DLD1 (cell line): ENCODE results near the gene MBTPS1.

Experiments used
- in situ Hi-C: cut with HindIII; loops from 2 replicates; pipeline ENCODE4 v1.10.0; 2017; ENCODE audit warnings: low sequenced_read_pairs

Gene MBTPS1

GRCh38 chr16:84041881-84042280 lies 74.9 kb downstream of the MBTPS1 start:
- in situ Hi-C loops, result no loop called here

GRCh38 chr16:84040823-84041820 lies 75.6 kb downstream of the MBTPS1 start:
- in situ Hi-C loops, result no loop called here

- in situ Hi-C loops, result no loop called here
These were observed 76.4 kb downstream of the MBTPS1 start for GRCh38 chr16:84040226-84040822.

- in situ Hi-C loops, result no loop called here
These were observed 77.0 kb downstream of the MBTPS1 start for GRCh38 chr16:84039696-84040095.

- in situ Hi-C loops, result no loop called here
These were observed 78.3 kb downstream of the MBTPS1 start for GRCh38 chr16:84038469-84038868.

- in situ Hi-C loops, result no loop called here
These were observed 79.7 kb downstream of the MBTPS1 start for GRCh38 chr16:84036982-84037425.

- in situ Hi-C loops, result no loop called here
These were observed 80.6 kb downstream of the MBTPS1 start for GRCh38 chr16:84036131-84036530.

GRCh38 chr16:84034516-84034915 lies 82.2 kb downstream of the MBTPS1 start:
- in situ Hi-C loops, result no loop called here

GRCh38 chr16:84033251-84034195 lies 83.2 kb downstream of the MBTPS1 start:
- in situ Hi-C loops, result no loop called here

- in situ Hi-C loops, result no loop called here
These were observed 84.1 kb downstream of the MBTPS1 start for GRCh38 chr16:84032458-84033178.

- in situ Hi-C loops, result no loop called here
These were observed 85.2 kb downstream of the MBTPS1 start for GRCh38 chr16:84031556-84031955.

- in situ Hi-C loops, result no loop called here
These were observed 87.3 kb downstream of the MBTPS1 start for GRCh38 chr16:84029297-84030047.

GRCh38 chr16:84027625-84028024 lies 89.1 kb downstream of the MBTPS1 start:
- in situ Hi-C loops, result no loop called here

GRCh38 chr16:84026606-84027005 lies 90.1 kb downstream of the MBTPS1 start:
- in situ Hi-C loops, result no loop called here

GRCh38 chr16:84024854-84025253 lies 91.9 kb downstream of the MBTPS1 start:
- in situ Hi-C loops, result no loop called here

GRCh38 chr16:84022644-84023043 lies 94.1 kb downstream of the MBTPS1 start:
- in situ Hi-C loops, result no loop called here

- in situ Hi-C loops, result no loop called here
These were observed 95.3 kb downstream of the MBTPS1 start for GRCh38 chr16:84021488-84021887.

GRCh38 chr16:84020353-84020752 lies 96.4 kb downstream of the MBTPS1 start:
- in situ Hi-C loops, result no loop called here

- in situ Hi-C loops, result no loop called here
These were observed 98.0 kb downstream of the MBTPS1 start for GRCh38 chr16:84018710-84019109.

- in situ Hi-C loops, result no loop called here
These were observed 100.3 kb downstream of the MBTPS1 start for GRCh38 chr16:84016477-84016876.
